HG03097 (cell line): ENCODE data around the gene ATP5PB.

Experiments
- ATAC-seq: cut with Tn5 transposase; IDR thresholded peaks from one replicate; pipeline ENCODE4 v1.9.1; 2021; ENCODE audit not compliant: unreplicated experiment, low FRiP score

ATP5PB gene

GRCh38 chr1:111474106-111474505, 24.8 kb downstream of the ATP5PB start:
- no peak for ATAC-seq

DNA sequence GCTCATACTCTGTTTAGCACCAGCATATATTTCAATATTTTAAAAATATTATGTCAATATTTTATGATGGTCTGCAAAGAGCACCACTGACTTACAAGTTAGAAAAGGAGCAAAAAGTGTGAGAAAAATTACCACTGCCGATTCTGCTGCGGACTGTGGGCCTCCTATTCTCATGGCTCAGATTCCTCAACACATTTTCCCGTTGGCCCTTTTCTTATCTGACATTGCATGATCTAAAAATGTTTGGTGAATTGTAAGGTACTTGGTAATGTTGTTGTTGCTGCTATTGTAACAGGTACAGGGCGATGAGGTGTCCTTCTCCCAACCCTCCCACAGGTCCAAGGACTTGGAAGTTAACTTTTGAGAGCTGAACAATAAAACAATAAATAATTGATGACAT, 25.3 kb downstream of the ATP5PB start:
- ATAC-seq, result no peak

DNA sequence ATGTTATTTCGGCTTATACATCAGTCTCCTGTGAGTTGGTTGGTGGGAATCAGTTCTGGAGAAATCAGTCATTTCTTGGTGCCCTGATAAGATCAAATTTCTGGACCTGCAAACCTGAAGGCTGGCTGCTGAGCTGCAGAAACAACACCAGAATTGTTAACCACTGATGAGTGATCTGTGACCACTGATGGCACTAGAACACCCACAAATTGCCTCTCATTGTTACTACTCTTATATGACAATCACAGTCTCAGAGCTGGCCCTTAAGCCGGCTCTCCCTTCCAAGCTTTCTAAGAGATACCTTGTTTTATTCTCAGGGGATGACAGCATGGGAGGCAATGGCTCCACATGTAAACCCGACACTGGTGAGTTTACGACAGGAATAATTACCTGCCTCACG, 26.4 kb downstream of the ATP5PB start:
- no peak for ATAC-seq

DNA sequence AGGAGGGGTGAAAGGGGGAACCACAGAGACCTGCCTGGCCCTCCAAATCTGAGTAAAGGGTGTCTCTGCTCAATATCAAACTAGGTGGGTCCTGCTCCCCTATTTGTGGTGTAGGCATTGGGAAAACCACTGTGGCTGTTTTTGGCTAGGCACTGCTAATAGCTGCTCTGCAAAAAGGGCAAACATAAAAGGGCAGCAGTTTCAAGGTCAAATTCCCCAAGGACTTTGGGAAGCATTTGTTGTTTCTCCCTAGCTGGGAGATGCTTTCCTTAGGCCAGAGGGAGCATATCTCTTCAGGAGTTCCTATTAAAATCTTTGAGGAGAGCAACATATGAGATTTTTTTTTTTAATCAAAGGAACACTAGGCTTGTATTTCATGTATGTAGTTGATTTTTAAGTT, 26.9 kb downstream of the ATP5PB start:
- ATAC-seq, result no peak

DNA sequence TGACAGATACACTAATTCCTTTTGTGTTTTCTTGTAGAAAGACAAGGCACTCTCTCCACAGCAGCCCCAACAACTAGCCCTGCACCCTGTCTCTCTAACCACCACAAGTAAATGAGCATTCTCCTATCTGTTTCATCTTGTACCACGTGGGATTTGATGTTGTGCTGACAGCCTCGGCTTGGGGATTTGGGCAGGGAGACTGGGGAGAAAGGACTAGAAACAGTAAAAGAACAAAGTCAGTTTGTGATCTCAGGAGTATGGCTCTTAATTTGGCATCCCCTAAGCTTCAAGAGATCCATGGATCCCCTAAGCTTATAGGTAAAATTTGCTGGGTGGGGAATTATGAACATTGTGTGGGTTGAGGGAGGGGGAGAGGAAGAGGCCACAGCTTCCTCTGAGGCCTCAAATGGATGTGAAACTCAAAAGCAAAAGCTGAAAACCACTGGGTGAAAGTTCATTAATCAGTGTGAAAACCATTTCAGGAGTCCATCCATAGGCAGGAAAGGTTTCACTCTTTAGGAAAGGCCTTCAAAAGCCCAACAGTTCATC, 27.6 kb downstream of the ATP5PB start:
- no peak for ATAC-seq

DNA sequence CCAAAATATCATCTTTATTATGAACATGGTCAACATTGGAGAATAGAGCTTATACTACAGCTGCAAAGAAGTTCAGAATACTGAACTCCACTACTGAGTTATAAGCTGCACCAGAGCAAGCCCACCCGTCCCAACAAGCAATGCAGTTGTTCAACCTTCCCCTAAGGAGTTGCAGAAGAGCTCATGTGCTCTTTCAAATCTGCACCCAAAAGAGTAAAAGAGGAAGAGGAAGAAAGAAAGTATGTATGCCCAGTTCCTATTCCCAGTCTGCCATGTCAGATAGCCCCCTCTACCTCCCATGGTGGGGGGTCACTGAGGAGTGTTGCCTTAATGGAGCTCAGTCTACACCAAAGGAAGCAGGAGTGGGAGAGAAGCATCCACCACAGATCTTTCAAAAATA, 31.4 kb downstream of the ATP5PB start:
- ATAC-seq, result no peak

- no peak for ATAC-seq
These were observed 32.3 kb downstream of the ATP5PB start for GRCh38 chr1:111481387-111482221.

- ATAC-seq, result no peak
These were observed 33.9 kb downstream of the ATP5PB start for GRCh38 chr1:111483166-111483565.

GRCh38 chr1:111483876-111484275, 34.6 kb downstream of the ATP5PB start:
- ATAC-seq, result no peak

GRCh38 chr1:111484391-111485026, 35.2 kb downstream of the ATP5PB start:
- ATAC-seq, result no peak

DNA sequence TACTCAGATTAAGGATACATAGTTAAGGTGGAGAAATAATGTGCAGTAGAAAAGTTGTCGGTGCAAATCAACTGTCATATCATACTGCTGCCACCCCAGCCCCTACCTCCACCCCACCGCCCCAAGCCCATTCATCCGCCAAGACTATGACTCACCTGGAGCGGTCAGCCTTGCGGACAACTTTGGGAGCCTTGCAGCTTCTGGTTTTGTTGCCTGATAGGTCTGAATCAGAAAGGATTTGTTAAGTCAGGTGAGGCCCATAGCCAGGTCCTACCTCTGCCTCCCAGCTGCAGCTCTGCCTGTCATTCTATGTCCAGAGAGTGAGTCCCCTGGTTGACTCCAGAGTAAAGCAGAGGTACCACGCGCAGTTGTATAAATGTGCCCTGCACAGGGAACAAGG, 37.2 kb downstream of the ATP5PB start:
- ATAC-seq, result no peak

GRCh38 chr1:111487133-111487532, 37.9 kb downstream of the ATP5PB start:
- ATAC-seq, result no peak

DNA sequence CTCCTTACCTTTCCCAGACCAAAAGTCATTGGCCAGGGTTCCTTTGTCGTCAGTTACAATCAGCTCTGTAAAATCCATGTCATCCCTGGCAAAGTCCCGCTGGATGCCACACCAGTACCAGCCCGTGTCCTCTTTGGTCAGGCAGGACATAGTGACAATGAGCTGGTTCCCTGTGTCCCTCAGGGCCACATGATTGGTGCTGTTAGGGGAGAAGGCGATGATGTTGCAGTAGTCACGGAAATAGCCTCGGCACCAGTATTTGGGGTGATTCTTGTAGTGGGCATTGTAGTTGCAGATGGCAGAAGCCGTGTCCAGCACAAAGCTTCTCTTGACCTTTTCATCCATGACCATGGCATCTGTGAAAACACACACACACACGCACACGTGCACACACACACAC, 39.4 kb downstream of the ATP5PB start:
- no peak for ATAC-seq

GRCh38 chr1:111489604-111490003, 40.3 kb downstream of the ATP5PB start:
- no peak for ATAC-seq

- no peak for ATAC-seq
These were observed 41.0 kb downstream of the ATP5PB start for GRCh38 chr1:111490220-111490619.

GRCh38 chr1:111491070-111491469, 41.8 kb downstream of the ATP5PB start:
- no peak for ATAC-seq

- ATAC-seq, result no peak
These were observed 47.1 kb downstream of the ATP5PB start for GRCh38 chr1:111496398-111496797.

DNA sequence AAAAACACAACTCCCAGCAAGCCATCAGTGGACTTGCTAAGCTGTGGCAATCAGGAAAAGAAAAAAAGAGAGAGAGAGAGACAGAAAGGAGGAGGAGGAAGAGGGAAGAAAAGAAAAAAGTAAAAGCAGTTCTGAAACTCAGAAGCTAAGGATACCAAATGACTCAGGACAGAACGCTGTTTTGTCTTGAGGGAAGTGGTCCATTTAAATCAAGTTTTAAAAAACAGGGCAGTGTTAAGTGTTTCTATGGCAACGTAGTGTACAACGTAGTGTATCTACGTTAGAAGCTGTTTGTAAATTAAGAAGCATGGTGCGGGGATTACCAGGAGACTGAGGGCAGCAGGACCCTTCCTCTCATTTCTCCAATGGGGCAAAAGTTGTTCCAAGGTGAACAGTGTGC, 48.3 kb downstream of the ATP5PB start:
- no peak for ATAC-seq

DNA sequence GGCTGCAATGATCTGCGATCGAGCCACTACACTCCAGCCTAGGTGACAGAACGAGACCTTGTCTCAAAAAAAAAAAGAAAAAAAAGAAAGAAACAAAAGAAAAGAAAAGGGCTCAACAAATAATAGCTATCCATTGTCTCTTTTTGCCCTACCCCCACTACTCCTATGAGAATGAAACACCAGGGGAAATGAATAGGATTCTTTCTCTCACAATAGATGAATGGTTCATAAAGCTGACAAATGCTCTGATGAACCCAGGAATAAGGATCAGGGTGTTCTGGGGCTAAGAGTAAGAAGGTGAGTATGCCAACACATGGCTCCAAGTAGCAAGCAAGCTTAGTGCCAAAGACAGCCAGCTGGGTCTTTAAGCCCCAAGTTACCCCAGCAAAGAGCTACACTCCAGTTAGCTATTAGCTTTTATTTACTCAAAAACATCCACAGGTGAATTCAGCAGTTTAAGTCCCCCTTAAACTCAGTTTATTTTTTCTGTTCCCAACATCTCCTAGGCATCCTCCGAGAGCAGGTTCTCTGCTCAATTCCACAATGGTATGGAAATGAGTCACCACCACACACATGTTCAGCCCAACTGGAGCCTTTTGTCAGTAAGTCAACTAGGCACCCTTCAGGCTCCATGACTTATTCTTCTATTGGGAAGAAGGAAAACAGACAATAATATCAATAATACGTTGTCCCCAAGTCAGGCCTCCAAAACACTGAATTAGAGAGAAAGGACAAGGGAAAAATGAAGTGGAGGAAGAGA, 49.9 kb downstream of the ATP5PB start:
- no peak for ATAC-seq

DNA sequence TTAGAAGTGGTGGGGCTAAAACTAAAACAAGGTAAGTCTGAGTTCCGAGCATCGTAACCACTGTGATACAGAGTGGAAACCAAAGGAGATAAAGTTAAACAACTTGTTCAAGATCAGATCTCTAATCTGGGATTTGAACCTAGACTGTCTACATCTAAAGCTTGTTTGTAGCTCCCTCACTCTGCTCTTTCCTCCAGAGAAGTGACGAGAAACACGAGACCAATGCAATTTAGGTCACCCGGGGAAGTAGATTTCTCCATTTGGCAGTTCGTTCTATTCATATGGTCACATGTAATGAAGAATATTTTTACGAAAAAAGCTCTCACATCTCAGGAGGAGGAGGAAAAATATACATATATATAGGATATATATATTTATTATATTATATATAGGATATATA, 52.4 kb downstream of the ATP5PB start:
- no peak for ATAC-seq

DNA sequence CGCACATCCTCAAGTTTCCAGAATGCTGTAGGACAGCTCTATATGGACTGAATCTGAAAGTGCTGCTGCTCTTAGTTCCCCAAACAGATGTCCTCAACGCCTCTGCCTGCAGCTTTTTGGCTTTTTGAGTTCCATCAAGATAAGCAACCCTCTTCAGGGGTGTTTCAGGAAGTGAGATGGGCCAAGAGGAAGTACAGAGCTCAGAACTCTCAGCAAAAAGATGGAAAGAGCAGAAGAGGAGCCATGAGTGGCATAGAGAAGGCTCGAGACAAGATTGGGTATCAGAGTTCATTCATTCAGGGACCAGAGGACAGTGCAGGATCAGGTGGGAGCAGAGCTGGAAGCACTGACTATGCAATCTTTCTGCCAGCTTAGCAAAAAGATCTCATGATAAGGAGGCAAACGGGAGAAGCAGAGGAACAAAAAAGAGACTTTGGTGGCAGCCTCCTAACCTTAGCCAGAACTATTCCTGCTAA, 54.4 kb downstream of the ATP5PB start, which contains the start of the genes ADORA3 and TMIGD3:
Gene ADORA3 (minus strand): TSS at position 49 of the 476 bp plus-strand sequence. CDS start 279 bp downstream, outside the sequence.
Gene TMIGD3 (minus strand): TSS at position 49 of the 476 bp plus-strand sequence. CDS start 279 bp downstream, outside the sequence.
- no peak for ATAC-seq
